Measurements from ENCODE around the gene SEMA3C.

Gene SEMA3C

GRCh38 chr7:80843018-80843677 lies 75.7 kb downstream of the SEMA3C start (continued):
- TF ChIP-seq ZNF843 (tag by site-specific recombination; IDR thresholded peaks at IDR 0.05) (no peak), ZNF473 (tag by site-specific recombination; IDR thresholded peaks at IDR 0.05) (no peak)

GRCh38 chr7:80842022-80842790 lies 76.6 kb downstream of the SEMA3C start:
- Histone ChIP-seq H3K27ac (ENCODE audit: extremely low read depth, low read depth, low read length) (0 out of 2 replicates have a peak overlapping the region, but pooled peaks have one; percentile 19), H3K4me3 (ENCODE audit: low read depth, low read length) (no peak overlapping the region), H3K36me3 (ENCODE audit: control insufficient read depth in 2 of 2, insufficient read depth in 1 of 2, low read length in 2 of 2) (no peaks in the 10 kb centered on the region), H3K9me3 (ENCODE audit: control insufficient read depth, insufficient read depth, low read depth, low read length) (no peaks in the 10 kb centered on the region), H3K4me1 (ENCODE audit: control insufficient read depth, insufficient read depth, low read length) (peaks cover 23% of the 10 kb centered on the region)
- POLR2A ChIA-PET, result no interaction called here
- TF ChIP-seq PRDM6 (tag by site-specific recombination; IDR thresholded peaks at IDR 0.05) (peak; percentile 82), ZNF112 (tag by site-specific recombination; IDR thresholded peaks at IDR 0.05) (no peak)
- CTCF ChIA-PET, result interaction anchor here (0.6 kb wide), 2 partner anchors 118 to 417 kb away, joined by 3 read pairs; no protein-coding TSS in a partner anchor

GRCh38 chr7:80841423-80841955 lies 77.4 kb downstream of the SEMA3C start:
- Histone ChIP-seq H3K27ac (ENCODE audit: extremely low read depth, low read depth, low read length) (no peak overlapping the region), H3K36me3 (ENCODE audit: control insufficient read depth in 2 of 2, insufficient read depth in 1 of 2, low read length in 2 of 2) (no peaks in the 10 kb centered on the region), H3K4me3 (ENCODE audit: low read depth, low read length) (no peak overlapping the region), H3K4me1 (ENCODE audit: control insufficient read depth, insufficient read depth, low read length) (peaks cover 23% of the 10 kb centered on the region), H3K9me3 (ENCODE audit: control insufficient read depth, insufficient read depth, low read depth, low read length) (no peaks in the 10 kb centered on the region)
- CTCF ChIA-PET, result no interaction called here
- POLR2A ChIA-PET, result interaction anchor here (0.6 kb wide), 1 partner anchor 15 kb away, joined by 5 read pairs; no protein-coding TSS in a partner anchor
- TF ChIP-seq ZNF354C (tag by site-specific recombination; IDR thresholded peaks at IDR 0.05; ENCODE audit: borderline replicate concordance, low read depth), result no peak
- TF ChIP-seq ZNF394 (tag by site-specific recombination; IDR thresholded peaks at IDR 0.05; ENCODE audit: borderline replicate concordance), result no peak
- no peak for TF ChIP-seq ZNF274 (IDR thresholded peaks at IDR 0.05; ENCODE audit: low read length)
- TF ChIP-seq ZNF274 (tag by site-specific recombination; IDR thresholded peaks at IDR 0.05; ENCODE audit: borderline replicate concordance), result no peak
- TF ChIP-seq GLI4 (tag by site-specific recombination; IDR thresholded peaks at IDR 0.05), result no peak
- TF ChIP-seq ZNF623 (tag by site-specific recombination; IDR thresholded peaks at IDR 0.05), result no peak
- TF ChIP-seq PATZ1 (tag by site-specific recombination; IDR thresholded peaks at IDR 0.05), result no peak
- TF ChIP-seq ZNF658 (tag by site-specific recombination; IDR thresholded peaks at IDR 0.05), result no peak

- POLR2A ChIA-PET, result interaction anchor here (0.6 kb wide), 1 partner anchor 16 kb away, joined by 5 read pairs; no protein-coding TSS in a partner anchor
- H3K4me1 ChIP-seq (ENCODE audit: control insufficient read depth, insufficient read depth, low read length), result peaks cover 23% of the 10 kb centered on the region
- CTCF ChIA-PET, result no interaction called here
- no peak overlapping the region for H3K27ac ChIP-seq (ENCODE audit: extremely low read depth, low read depth, low read length)
- no peak overlapping the region for H3K4me3 ChIP-seq (ENCODE audit: low read depth, low read length)
- H3K9me3 ChIP-seq (ENCODE audit: control insufficient read depth, insufficient read depth, low read depth, low read length), result no peaks in the 10 kb centered on the region
- TF ChIP-seq GLI2 (tag by site-specific recombination; IDR thresholded peaks at IDR 0.05; ENCODE audit: borderline replicate concordance, low read depth), result no peak
- TF ChIP-seq ZNF513 (tag by site-specific recombination; IDR thresholded peaks at IDR 0.05), result no peak
- no peak for TF ChIP-seq OVOL3 (tag by site-specific recombination; IDR thresholded peaks at IDR 0.05)
- TF ChIP-seq ZNF48 (tag by site-specific recombination; IDR thresholded peaks at IDR 0.05), result no peak
- TF ChIP-seq GLI4 (tag by site-specific recombination; IDR thresholded peaks at IDR 0.05), result no peak
- no peak for TF ChIP-seq ZNF23 (tag by site-specific recombination; IDR thresholded peaks at IDR 0.05; ENCODE audit: borderline replicate concordance)
- no peak for TF ChIP-seq ZNF248 (tag by site-specific recombination; IDR thresholded peaks at IDR 0.05)
- no peak for TF ChIP-seq ZIC2 (tag by site-specific recombination; IDR thresholded peaks at IDR 0.05)
- TF ChIP-seq ZFP3 (tag by site-specific recombination; IDR thresholded peaks at IDR 0.05; ENCODE audit: low read depth), result no peak
- TF ChIP-seq ZNF239 (tag by site-specific recombination; IDR thresholded peaks at IDR 0.05), result no peak
- TF ChIP-seq ZNF157 (tag by site-specific recombination; IDR thresholded peaks at IDR 0.05), result no peak
- H3K36me3 ChIP-seq (ENCODE audit: control insufficient read depth in 2 of 2, insufficient read depth in 1 of 2, low read length in 2 of 2), result no peaks in the 10 kb centered on the region
Measured at GRCh38 chr7:80840681-80841080, 78.2 kb downstream of the SEMA3C start.
